8988T (cell line): Measurements from ENCODE around the gene ENPP7.

Experiments used
- DNase-seq: peaks from one replicate; pipeline ENCODE4 v3.0.0; 2011

ENPP7 gene

GRCh38 chr17:79779084-79779529 lies 48.4 kb downstream of the ENPP7 start:
- DNase-seq, result no peak

DNA sequence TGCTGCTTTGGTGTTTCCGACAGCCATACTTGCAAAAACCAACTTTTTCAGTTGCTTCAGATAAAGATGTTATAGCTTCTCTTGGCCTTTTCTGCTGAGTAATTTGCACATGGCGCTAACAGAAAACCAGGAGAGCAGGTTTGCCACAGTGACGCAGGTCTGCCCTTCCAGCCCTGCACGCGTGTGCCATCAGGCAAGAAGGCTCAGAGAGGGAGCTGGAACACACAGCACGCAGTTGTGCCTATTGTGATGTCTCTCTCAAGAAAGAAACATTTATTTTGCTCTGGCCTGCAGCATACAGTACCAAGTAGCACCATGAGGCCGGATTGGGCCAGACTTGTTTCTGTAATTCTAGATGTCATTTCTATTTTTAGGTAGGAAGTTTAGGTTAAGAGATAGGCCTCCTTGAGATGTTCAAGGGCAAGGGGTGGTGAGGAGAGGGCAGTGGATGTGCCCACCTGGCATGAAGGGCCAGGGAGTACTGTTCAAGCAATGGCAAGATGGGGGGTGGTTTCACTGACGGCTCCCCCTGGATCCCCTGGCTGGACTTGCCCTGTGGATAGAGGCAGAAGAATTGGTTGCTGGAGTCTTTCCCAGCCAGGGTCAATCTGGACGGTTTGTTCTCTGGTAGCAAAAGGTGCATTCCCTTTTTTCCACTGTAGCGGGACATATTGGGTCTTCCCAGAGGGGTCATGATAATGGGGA lies 49.1 kb downstream of the ENPP7 start:
- no peak for DNase-seq

DNA sequence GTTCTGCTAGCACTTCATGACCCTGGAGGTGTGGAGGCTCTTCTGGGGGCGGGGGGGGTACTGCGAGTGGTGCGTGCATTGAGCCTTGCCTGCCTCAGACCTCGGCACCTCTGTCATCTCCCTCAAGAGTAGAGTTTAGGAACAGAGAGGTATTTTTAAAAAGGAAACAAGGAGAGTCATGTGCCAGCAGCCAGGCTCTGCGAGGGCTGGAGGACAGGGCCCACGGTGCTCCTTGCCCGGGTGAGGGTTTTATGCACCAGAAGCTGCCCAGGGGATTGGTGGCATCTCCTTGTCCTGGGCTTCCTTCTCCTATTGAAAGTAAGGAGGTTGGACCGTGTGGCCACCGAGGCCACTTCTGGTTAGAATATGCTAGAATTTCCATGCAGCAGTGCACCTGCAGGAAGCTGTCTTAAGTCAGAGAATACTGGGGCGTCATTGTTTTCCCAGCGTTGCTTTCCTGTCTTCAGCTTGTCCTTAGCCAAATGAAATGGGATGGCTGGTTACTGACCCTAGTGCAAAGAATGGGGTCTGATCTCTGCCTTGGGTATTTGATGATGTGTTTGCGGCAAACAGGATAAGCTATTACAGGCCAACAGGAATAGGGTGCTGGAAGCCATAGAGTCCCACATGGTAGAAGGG lies 50.4 kb downstream of the ENPP7 start:
- DNase-seq, result no peak

DNA sequence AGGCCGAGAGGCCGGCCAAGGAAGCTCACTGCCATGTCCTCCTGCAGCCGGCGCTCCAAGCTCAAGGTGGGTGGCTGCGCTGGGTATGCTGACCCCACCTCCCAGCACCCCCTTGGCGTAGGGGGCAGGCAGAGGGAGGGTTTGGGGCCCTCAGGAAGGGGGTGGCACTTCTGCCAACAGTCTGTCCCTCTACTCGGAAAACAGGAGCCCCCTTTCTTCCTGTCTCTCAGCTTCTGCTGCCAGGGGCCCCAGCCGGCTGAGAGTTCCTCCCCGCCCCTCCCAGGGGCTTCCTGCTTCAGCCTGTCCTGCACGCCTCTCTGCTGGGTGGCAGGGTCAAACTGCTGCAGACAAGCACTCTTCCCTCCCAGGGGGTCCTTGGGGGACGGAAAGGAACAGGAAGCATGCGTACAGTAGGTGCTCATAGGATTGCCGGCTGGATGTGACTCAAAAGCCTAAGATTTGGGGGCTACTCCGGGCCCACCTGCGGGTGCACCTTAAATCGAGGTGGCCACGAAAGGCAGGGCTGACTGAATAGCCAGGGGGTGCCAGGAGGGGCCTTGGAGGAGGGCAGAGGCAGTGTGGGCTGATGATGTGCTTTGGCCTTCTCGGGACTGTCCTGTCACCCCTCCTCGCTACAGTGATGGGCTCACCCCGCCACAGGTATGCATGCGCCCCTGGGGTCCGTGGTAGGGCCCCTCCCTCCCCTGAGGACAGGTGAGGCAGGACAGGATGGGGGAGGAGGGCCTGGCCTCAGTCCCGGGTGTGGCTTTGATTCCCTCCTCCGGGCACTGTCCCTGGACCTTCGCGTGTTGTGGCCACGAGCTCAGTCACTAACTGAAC lies 51.2 kb downstream of the ENPP7 start:
- no peak for DNase-seq

GRCh38 chr17:79783891-79784290 lies 53.1 kb downstream of the ENPP7 start:
- DNase-seq, result no peak

GRCh38 chr17:79784353-79785016 lies 53.7 kb downstream of the ENPP7 start:
- no peak for DNase-seq

DNA sequence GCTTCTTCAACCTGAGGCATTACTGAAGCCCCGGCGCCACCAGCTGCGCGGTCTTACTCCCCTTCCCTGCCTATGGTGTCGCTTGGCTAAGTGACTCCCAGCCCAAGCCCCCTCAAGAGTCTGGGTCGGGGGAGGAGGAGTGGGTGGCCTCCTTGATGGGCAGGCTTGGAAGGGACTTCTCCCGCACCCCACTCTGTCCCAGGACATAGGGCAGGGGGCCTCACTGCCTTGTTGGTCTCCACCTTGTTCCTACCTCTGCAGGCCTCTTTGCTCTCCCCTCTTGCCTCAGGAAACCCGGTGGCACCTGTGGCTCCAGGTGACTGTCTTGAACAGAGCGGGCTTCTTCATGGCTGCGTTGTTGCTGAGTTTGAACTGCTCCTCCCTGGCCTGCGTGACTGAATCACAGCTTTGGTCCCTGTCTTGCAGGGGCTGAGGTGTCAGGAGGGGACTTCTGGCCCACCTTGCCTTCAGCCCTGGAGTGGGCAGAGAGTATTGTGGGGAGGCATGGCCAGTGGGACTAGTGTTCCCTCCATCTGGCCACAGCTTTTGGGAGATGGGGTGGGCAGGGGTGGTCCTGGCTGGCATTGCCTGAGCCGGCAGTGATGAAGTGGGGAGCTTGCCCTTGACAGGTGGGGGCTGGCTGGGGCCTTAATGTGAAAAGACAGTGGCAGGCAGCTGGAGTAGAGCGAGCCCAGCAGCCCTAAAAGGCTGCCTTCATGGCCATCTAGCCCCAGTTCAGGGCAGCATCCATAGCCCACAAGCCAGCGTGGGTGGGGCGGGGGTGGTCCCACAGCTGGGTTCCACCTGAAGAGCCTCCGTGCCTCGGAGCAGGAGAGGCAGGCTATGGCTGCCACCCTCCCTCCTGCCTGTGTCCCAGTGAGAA lies 54.5 kb downstream of the ENPP7 start:
- DNase-seq, result no peak

- no peak for DNase-seq
These were observed 55.4 kb downstream of the ENPP7 start for GRCh38 chr17:79785900-79786810.

- no peak for DNase-seq
These were observed 56.3 kb downstream of the ENPP7 start for GRCh38 chr17:79786930-79787643.

DNA sequence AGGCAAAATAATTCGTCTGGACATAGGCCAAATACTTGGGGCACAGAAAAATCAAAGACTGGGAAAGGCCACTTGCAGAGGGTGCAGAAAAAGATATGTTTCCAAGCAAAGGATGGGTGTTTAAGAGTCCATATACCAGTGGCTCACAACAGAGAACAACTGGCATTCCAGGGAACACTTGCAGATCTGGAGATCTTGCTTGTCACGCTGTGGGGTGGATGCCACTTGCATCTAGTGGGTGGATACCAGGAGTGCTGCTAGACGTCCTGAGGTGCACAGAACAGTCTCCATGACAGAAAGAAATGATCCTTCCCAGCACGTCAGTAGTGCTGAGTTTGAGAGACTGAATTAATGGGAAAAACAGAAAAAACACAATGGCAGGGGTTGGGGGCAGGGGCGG lies 57.7 kb downstream of the ENPP7 start:
- DNase-seq, result no peak

GRCh38 chr17:79788989-79789942 lies 58.5 kb downstream of the ENPP7 start:
- no peak for DNase-seq

GRCh38 chr17:79789943-79790804 lies 59.4 kb downstream of the ENPP7 start:
- DNase-seq, result peak; percentile 97

GRCh38 chr17:79790805-79791734 lies 60.3 kb downstream of the ENPP7 start:
- no peak for DNase-seq

DNA sequence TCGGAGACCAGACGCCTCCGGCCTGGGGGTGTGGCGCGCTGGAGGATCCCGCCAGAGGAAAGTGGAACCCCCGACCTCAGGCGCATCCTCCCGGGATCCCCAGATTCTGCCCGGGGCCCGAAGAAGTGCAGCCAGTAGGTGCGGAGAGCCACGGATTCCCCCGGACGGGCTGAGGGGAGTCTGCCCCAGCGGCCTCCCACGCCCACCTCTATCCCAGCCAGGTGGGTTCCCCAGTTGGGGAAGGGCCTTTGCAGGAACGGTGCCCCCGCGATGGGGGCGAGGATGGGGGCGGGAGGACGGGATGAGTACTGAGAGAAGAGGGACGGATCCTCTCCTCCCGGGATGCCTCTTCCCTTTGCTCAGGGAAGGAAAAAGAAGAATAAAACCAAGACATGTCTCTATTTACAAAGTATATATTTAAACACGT lies 61.0 kb downstream of the ENPP7 start:
- DNase-seq, result no peak
